ENCODE measurements around the gene MCM9.
"Not testable (repeated sequence)": the region's sequence is repeated elsewhere in the genome, so short reads cannot be mapped to it uniquely, and the experiment has no call there.

The MCM9 gene

DNA sequence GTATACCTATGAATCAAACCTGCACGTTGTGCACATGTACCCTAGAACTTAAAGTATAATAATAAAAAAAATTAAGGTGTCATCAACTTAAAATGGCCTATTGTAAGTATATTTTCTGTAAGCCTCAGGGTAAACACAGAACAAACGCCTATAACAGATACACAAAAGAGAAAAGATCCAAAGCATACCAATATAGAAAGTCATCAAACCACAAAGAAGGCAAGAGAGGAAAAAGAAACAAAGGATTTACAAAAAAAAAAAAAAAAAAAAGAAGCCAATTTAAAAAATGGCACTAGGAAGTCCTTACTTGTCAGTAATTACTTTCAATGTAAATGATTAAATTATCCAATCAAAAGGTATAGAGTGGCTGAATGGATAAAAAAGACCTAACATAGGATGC is 65.6 kb downstream of the MCM9 start:
- TF ChIP-seq, protein P1, sequence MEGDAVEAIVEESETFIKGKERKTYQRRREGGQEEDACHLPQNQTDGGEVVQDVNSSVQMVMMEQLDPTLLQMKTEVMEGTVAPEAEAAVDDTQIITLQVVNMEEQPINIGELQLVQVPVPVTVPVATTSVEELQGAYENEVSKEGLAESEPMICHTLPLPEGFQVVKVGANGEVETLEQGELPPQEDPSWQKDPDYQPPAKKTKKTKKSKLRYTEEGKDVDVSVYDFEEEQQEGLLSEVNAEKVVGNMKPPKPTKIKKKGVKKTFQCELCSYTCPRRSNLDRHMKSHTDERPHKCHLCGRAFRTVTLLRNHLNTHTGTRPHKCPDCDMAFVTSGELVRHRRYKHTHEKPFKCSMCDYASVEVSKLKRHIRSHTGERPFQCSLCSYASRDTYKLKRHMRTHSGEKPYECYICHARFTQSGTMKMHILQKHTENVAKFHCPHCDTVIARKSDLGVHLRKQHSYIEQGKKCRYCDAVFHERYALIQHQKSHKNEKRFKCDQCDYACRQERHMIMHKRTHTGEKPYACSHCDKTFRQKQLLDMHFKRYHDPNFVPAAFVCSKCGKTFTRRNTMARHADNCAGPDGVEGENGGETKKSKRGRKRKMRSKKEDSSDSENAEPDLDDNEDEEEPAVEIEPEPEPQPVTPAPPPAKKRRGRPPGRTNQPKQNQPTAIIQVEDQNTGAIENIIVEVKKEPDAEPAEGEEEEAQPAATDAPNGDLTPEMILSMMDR (IDR thresholded peaks at IDR 0.05; ENCODE audit: insufficient read depth, low read length, poor library complexity, severe bottlenecking): no peak
- Histone ChIP-seq H3K36me3 (ENCODE audit: control insufficient read depth, insufficient read depth, low read length) (no peaks in the 10 kb centered on the region), H3K4me3 (replicated peaks; ENCODE audit: low read depth, low read length) (no peak overlapping the region), H3K27me3 (replicated peaks; ENCODE audit: control insufficient read depth, insufficient read depth, low read length) (no peaks in the 10 kb centered on the region)
- no peak for DNase-seq (ENCODE audit: extremely low read depth, insufficient read length)

DNA sequence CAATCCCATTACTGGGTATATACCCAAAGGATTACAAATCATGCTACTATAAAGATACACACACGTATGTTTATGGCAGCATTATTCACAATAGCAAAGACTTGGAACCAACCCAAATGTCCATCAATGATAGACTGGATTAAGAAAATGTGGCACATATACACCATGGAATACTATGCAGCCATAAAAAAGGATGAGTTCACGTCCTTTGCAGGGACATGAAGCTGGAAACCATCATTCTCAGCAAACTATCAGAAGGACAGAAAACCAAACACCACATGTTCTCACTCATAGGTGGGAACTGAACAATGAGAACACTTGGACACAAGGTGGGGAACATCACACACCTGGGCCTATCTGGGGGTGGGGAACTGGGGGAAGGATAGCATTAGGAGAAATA is 66.1 kb downstream of the MCM9 start:
- not testable (repeated sequence) for H3K36me3 ChIP-seq (ENCODE audit: control insufficient read depth, insufficient read depth, low read length); DNase-seq (ENCODE audit: extremely low read depth, insufficient read length)

DNA sequence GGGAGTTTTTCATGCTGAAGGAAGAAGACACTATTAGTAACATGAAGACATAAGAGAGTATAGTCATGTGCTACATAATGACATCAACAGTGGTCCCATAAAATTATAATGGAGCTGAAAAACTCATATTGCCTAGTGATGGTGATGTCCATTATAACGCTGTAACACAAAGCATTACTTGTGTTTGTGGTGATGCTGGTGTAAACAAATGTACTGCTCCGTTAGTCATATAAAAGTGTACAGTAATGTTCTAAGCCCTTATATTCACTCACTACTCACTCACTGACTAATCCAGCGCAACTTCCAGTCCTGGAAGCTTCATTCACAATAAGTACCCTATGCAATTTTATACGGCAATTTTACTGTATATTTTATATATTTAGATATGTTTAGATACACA is 67.8 kb downstream of the MCM9 start:
- no peak for DNase-seq (ENCODE audit: extremely low read depth, insufficient read length)
- TF ChIP-seq, protein P1 (IDR thresholded peaks at IDR 0.05; ENCODE audit: insufficient read depth, low read length, poor library complexity, severe bottlenecking): no peak
- Histone ChIP-seq H3K4me3 (replicated peaks; ENCODE audit: low read depth, low read length) (no peak overlapping the region), H3K27me3 (replicated peaks; ENCODE audit: control insufficient read depth, insufficient read depth, low read length) (no peaks in the 10 kb centered on the region), H3K36me3 (ENCODE audit: control insufficient read depth, insufficient read depth, low read length) (no peaks in the 10 kb centered on the region)

More for the DNA sequence above, 66.1 kb downstream of the MCM9 start:
- not testable (repeated sequence) for H3K27me3 ChIP-seq (replicated peaks; ENCODE audit: control insufficient read depth, insufficient read depth, low read length); H3K4me3 ChIP-seq (replicated peaks; ENCODE audit: low read depth, low read length)

DNA sequence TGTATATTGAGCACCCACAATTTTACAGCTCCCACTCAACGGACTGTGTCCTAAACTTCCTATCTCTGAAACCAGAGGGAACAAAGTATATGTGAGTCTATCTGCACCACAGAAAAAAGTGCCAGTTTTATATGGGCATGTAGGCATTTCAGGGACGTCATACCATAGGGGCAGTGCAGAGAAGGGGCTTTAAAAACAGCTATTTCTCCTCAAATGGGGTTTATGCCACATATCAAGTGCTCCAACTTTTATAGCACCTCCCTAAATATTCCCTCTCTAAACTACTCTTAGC is 69.9 kb downstream of the MCM9 start:
- DNase-seq (ENCODE audit: extremely low read depth, insufficient read length): no peak
- no peaks in the 10 kb centered on the region for H3K27me3 ChIP-seq (replicated peaks; ENCODE audit: control insufficient read depth, insufficient read depth, low read length)
- TF ChIP-seq, protein P1 (IDR thresholded peaks at IDR 0.05; ENCODE audit: insufficient read depth, low read length, poor library complexity, severe bottlenecking): no peak
- no peaks in the 10 kb centered on the region for H3K36me3 ChIP-seq (ENCODE audit: control insufficient read depth, insufficient read depth, low read length)
- no peak overlapping the region for H3K4me3 ChIP-seq (replicated peaks; ENCODE audit: low read depth, low read length)

DNA sequence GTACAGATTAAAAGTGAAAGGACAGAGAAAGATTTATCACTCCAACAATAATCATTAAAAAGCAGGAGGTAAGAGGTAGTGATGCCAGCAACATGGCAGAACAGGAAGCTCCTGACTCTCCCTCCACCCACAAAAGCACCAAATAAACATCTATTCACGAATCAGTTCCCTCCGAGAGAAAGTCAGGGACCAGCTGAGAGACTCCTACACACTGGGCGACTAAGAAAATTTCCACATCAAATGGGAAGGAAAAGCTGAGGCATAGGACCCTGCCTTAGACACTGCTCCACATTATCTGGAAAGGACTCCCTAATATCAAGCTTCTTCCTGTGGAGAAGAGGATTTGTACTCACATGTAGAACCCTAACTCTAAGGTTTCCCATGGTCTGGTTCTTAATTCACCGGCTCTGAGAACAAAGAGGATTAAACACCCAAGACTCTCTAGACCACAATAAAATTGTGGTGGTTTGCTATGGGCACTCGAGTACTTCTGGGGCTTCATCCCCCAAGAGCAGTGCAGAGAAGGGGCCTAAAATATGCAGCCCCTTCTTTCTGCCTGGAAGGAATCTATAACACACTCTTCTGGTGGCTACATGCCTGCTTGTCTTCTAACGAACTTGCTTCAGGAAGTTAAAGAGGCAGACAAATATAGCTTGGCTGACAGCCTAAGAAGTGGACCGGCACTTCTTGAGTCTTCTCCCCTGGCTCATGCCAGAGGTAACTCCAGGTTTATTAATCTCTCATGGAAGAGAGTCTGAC is 70.4 kb downstream of the MCM9 start:
- no peaks in the 10 kb centered on the region for H3K27me3 ChIP-seq (replicated peaks; ENCODE audit: control insufficient read depth, insufficient read depth, low read length)
- H3K4me3 ChIP-seq (replicated peaks; ENCODE audit: low read depth, low read length): no peak overlapping the region
- TF ChIP-seq, protein P1 (IDR thresholded peaks at IDR 0.05; ENCODE audit: insufficient read depth, low read length, poor library complexity, severe bottlenecking): no peak
- DNase-seq (ENCODE audit: extremely low read depth, insufficient read length): no peak
- no peaks in the 10 kb centered on the region for H3K36me3 ChIP-seq (ENCODE audit: control insufficient read depth, insufficient read depth, low read length)

DNA sequence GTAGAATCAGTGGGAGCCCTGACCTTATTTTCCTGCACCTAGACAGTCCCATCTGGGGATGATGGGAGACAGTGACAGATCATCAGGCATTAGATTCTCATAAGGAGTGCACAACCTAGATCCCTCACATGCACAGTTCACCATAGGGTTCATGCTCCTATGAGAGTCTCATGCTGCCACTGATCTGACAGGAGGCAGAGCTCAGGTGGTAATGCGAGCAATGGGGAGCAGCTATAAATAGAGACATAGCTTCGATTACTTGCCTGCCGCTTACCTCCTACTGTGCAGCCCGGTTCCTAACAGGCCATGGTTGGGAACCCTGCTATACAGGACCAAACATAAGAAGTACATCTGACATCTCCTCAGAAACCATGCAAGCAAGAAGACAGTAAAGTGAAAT is 72.5 kb downstream of the MCM9 start:
- no peaks in the 10 kb centered on the region for H3K27me3 ChIP-seq (replicated peaks; ENCODE audit: control insufficient read depth, insufficient read depth, low read length)
- no peak overlapping the region for H3K4me3 ChIP-seq (replicated peaks; ENCODE audit: low read depth, low read length)
- DNase-seq (ENCODE audit: extremely low read depth, insufficient read length): no peak
- TF ChIP-seq, protein P1 (IDR thresholded peaks at IDR 0.05; ENCODE audit: insufficient read depth, low read length, poor library complexity, severe bottlenecking): no peak
- H3K36me3 ChIP-seq (ENCODE audit: control insufficient read depth, insufficient read depth, low read length): no peaks in the 10 kb centered on the region
